Measurements from ENCODE around the gene SPC25. TPM values are rescaled to one million over a fixed set of nuclear protein-coding genes. Genes with fewer than 3 reads are reported as not detected.
"Not testable (repeated sequence)": the region's sequence is repeated elsewhere in the genome, so short reads cannot be mapped to it uniquely, and the experiment has no call there.

Gene SPC25
- total and polyA plus RNA-seq, 7 experiments from 2014 or later = 0.24 to 24.7 (median 0.28) TPM; not detected in 3

- H3K4me1 ChIP-seq (ENCODE audit: control insufficient read depth in 2 of 2, insufficient read depth in 2 of 2, low read length in 2 of 2); H3K27ac Mint-ChIP-seq; H3K4me3 Mint-ChIP-seq; H3K36me3 ChIP-seq (ENCODE audit: control insufficient read depth in 2 of 3, insufficient read depth in 3 of 3, low read length in 3 of 3); H3K4me3 ChIP-seq (ENCODE audit: low read length); ATAC-seq; H3K9me3 ChIP-seq (ENCODE audit: control insufficient read depth in 2 of 3, low read length in 3 of 3); DNase-seq; CTCF ChIA-PET; H3K4me1 Mint-ChIP-seq; H3K27me3 Mint-ChIP-seq; POLR2A ChIA-PET; H3K27ac ChIP-seq (ENCODE audit: low read depth, low read length); intact Hi-C loops (cut with micrococcal nuclease); H3K27me3 ChIP-seq (ENCODE audit: control insufficient read depth in 2 of 2, insufficient read depth in 2 of 2, low read length in 2 of 2): not testable (repeated sequence)
- peaks cover 0 to 54% (median 0%) of the 10 kb centered on the region in 5 donors for H3K36me3 Mint-ChIP-seq
- peaks cover 0 to 10% (median 4%) of the 10 kb centered on the region in 11 donors for H3K9me3 Mint-ChIP-seq
Observed at GRCh38 chr2:168870824-168871223, 19.4 kb downstream of the SPC25 start.

- H3K36me3 Mint-ChIP-seq = peaks cover 0 to 57% (median under 1%) of the 10 kb centered on the region in 5 donors
Observed at GRCh38 chr2:168870369-168870768, 19.9 kb downstream of the SPC25 start.

GRCh38 chr2:168867164-168867563 lies 23.1 kb downstream of the SPC25 start:
- H3K27ac Mint-ChIP-seq; H3K4me3 Mint-ChIP-seq; H3K9me3 ChIP-seq (ENCODE audit: control insufficient read depth in 2 of 3, low read length in 3 of 3); intact Hi-C loops (cut with micrococcal nuclease); H3K4me1 ChIP-seq (ENCODE audit: control insufficient read depth in 2 of 2, insufficient read depth in 2 of 2, low read length in 2 of 2); CTCF ChIA-PET; H3K4me1 Mint-ChIP-seq; POLR2A ChIA-PET; H3K27me3 ChIP-seq (ENCODE audit: control insufficient read depth in 2 of 2, insufficient read depth in 2 of 2, low read length in 2 of 2); H3K27me3 Mint-ChIP-seq; ATAC-seq; H3K27ac ChIP-seq (ENCODE audit: low read depth, low read length); H3K4me3 ChIP-seq (ENCODE audit: low read length); DNase-seq; H3K36me3 ChIP-seq (ENCODE audit: control insufficient read depth in 2 of 3, insufficient read depth in 3 of 3, low read length in 3 of 3): not testable (repeated sequence)
- peaks cover 3 to 60% (median 5%) of the 10 kb centered on the region in 5 donors for H3K36me3 Mint-ChIP-seq
- peaks cover 0 to 23% (median 8%) of the 10 kb centered on the region in 11 donors for H3K9me3 Mint-ChIP-seq

More at GRCh38 chr2:168870369-168870768, 19.9 kb downstream of the SPC25 start:
- H3K4me1 ChIP-seq (ENCODE audit: control insufficient read depth in 2 of 2, insufficient read depth in 2 of 2, low read length in 2 of 2); H3K4me1 Mint-ChIP-seq; DNase-seq; H3K9me3 ChIP-seq (ENCODE audit: control insufficient read depth in 2 of 3, low read length in 3 of 3); CTCF ChIA-PET; H3K27me3 ChIP-seq (ENCODE audit: control insufficient read depth in 2 of 2, insufficient read depth in 2 of 2, low read length in 2 of 2); POLR2A ChIA-PET; ATAC-seq; H3K27me3 Mint-ChIP-seq; intact Hi-C loops (cut with micrococcal nuclease); H3K36me3 ChIP-seq (ENCODE audit: control insufficient read depth in 2 of 3, insufficient read depth in 3 of 3, low read length in 3 of 3); H3K27ac Mint-ChIP-seq; H3K4me3 Mint-ChIP-seq; H3K4me3 ChIP-seq (ENCODE audit: low read length); H3K27ac ChIP-seq (ENCODE audit: low read depth, low read length): not testable (repeated sequence)
- peaks cover 0 to 11% (median 4%) of the 10 kb centered on the region in 11 donors for H3K9me3 Mint-ChIP-seq

GRCh38 chr2:168858146-168858545 lies 32.1 kb downstream of the SPC25 start:
- no peak for DNase-seq
- intact Hi-C loops (cut with micrococcal nuclease) = no loop called here
- Histone ChIP-seq H3K9me3 (ENCODE audit: control insufficient read depth in 2 of 3, low read length in 3 of 3) (no peaks in the 10 kb centered on the region), H3K4me1 (ENCODE audit: control insufficient read depth in 2 of 2, insufficient read depth in 2 of 2, low read length in 2 of 2) (no peaks in the 10 kb centered on the region), H3K36me3 (ENCODE audit: control insufficient read depth in 2 of 3, insufficient read depth in 3 of 3, low read length in 3 of 3) (no peaks in the 10 kb centered on the region), H3K27me3 (ENCODE audit: control insufficient read depth in 2 of 2, insufficient read depth in 2 of 2, low read length in 2 of 2) (no peaks in the 10 kb centered on the region), H3K4me3 (ENCODE audit: low read length) (no peak overlapping the region), H3K27ac (ENCODE audit: low read depth, low read length) (no peak overlapping the region)
- Mint-ChIP-seq H3K4me3 (no peak overlapping the region), H3K27me3 (no peaks in the 10 kb centered on the region), H3K27ac (no peak overlapping the region), H3K9me3 (peaks cover 0 to 6% (median 0%) of the 10 kb centered on the region in 11 donors), H3K36me3 (peaks cover 0 to 45% (median 1%) of the 10 kb centered on the region in 5 donors), H3K4me1 (no peaks in the 10 kb centered on the region)
- ChIA-PET POLR2A (no interaction called here), CTCF (no interaction called here)
- ATAC-seq = no peak

- Mint-ChIP-seq H3K36me3 (peaks cover 0 to 46% (median 0%) of the 10 kb centered on the region in 5 donors), H3K4me3 (no peak overlapping the region), H3K27ac (no peak overlapping the region), H3K9me3 (peaks cover 0 to 6% (median 0%) of the 10 kb centered on the region in 11 donors), H3K27me3 (no peaks in the 10 kb centered on the region), H3K4me1 (no peaks in the 10 kb centered on the region)
- ATAC-seq (no peak), DNase-seq (no peak)
- no peak overlapping the region for H3K4me3 ChIP-seq (ENCODE audit: low read length)
- no peaks in the 10 kb centered on the region for H3K36me3 ChIP-seq (ENCODE audit: control insufficient read depth in 2 of 3, insufficient read depth in 3 of 3, low read length in 3 of 3)
- ChIA-PET POLR2A (no interaction called here), CTCF (no interaction called here)
- no peak overlapping the region for H3K27ac ChIP-seq (ENCODE audit: low read depth, low read length)
- no peaks in the 10 kb centered on the region for H3K4me1 ChIP-seq (ENCODE audit: control insufficient read depth in 2 of 2, insufficient read depth in 2 of 2, low read length in 2 of 2)
- H3K27me3 ChIP-seq (ENCODE audit: control insufficient read depth in 2 of 2, insufficient read depth in 2 of 2, low read length in 2 of 2) = no peaks in the 10 kb centered on the region
- intact Hi-C loops (cut with micrococcal nuclease) = no loop called here
- no peaks in the 10 kb centered on the region for H3K9me3 ChIP-seq (ENCODE audit: control insufficient read depth in 2 of 3, low read length in 3 of 3)
Observed at GRCh38 chr2:168855601-168856000, 34.6 kb downstream of the SPC25 start.

GRCh38 chr2:168854651-168855050 lies 35.6 kb downstream of the SPC25 start:
- H3K36me3 Mint-ChIP-seq = peaks cover 0 to 46% (median 0%) of the 10 kb centered on the region in 5 donors

GRCh38 chr2:168853471-168853870 lies 36.8 kb downstream of the SPC25 start:
- Histone ChIP-seq H3K36me3 (ENCODE audit: control insufficient read depth in 2 of 3, insufficient read depth in 3 of 3, low read length in 3 of 3) (no peaks in the 10 kb centered on the region), H3K27ac (ENCODE audit: low read depth, low read length) (no peak overlapping the region), H3K4me3 (ENCODE audit: low read length) (no peak overlapping the region), H3K4me1 (ENCODE audit: control insufficient read depth in 2 of 2, insufficient read depth in 2 of 2, low read length in 2 of 2) (no peaks in the 10 kb centered on the region), H3K27me3 (ENCODE audit: control insufficient read depth in 2 of 2, insufficient read depth in 2 of 2, low read length in 2 of 2) (no peaks in the 10 kb centered on the region), H3K9me3 (ENCODE audit: control insufficient read depth in 2 of 3, low read length in 3 of 3) (no peaks in the 10 kb centered on the region)
- H3K36me3 Mint-ChIP-seq = peaks cover 0 to 42% (median 0%) of the 10 kb centered on the region in 5 donors
- H3K9me3 Mint-ChIP-seq = peaks cover 0 to 6% (median 0%) of the 10 kb centered on the region in 11 donors
- no peak overlapping the region for H3K4me3 Mint-ChIP-seq
- H3K27me3 Mint-ChIP-seq = no peaks in the 10 kb centered on the region
- ATAC-seq = no peak
- no peak for DNase-seq
- POLR2A ChIA-PET = no interaction called here
- peaks cover 0 to 3% (median 0%) of the 10 kb centered on the region in 7 donors for H3K4me1 Mint-ChIP-seq
- no peak overlapping the region for H3K27ac Mint-ChIP-seq
- intact Hi-C loops (cut with micrococcal nuclease) = no loop called here
- CTCF ChIA-PET = no interaction called here

More at GRCh38 chr2:168854651-168855050, 35.6 kb downstream of the SPC25 start:
- H3K27me3 Mint-ChIP-seq = no peaks in the 10 kb centered on the region
- H3K4me1 Mint-ChIP-seq = peaks cover 0 to 3% (median 0%) of the 10 kb centered on the region in 7 donors
- H3K27ac Mint-ChIP-seq = no peak overlapping the region
- DNase-seq (no peak), ATAC-seq (no peak)
- H3K9me3 ChIP-seq (ENCODE audit: control insufficient read depth in 2 of 3, low read length in 3 of 3) = no peaks in the 10 kb centered on the region
- intact Hi-C loops (cut with micrococcal nuclease) = no loop called here
- no peaks in the 10 kb centered on the region for H3K4me1 ChIP-seq (ENCODE audit: control insufficient read depth in 2 of 2, insufficient read depth in 2 of 2, low read length in 2 of 2)
- ChIA-PET POLR2A (no interaction called here), CTCF (no interaction called here)
- no peak overlapping the region for H3K4me3 Mint-ChIP-seq
- peaks cover 0 to 6% (median 0%) of the 10 kb centered on the region in 11 donors for H3K9me3 Mint-ChIP-seq
- no peak overlapping the region for H3K4me3 ChIP-seq (ENCODE audit: low read length)
- no peaks in the 10 kb centered on the region for H3K27me3 ChIP-seq (ENCODE audit: control insufficient read depth in 2 of 2, insufficient read depth in 2 of 2, low read length in 2 of 2)
- no peak overlapping the region for H3K27ac ChIP-seq (ENCODE audit: low read depth, low read length)
- H3K36me3 ChIP-seq (ENCODE audit: control insufficient read depth in 2 of 3, insufficient read depth in 3 of 3, low read length in 3 of 3) = no peaks in the 10 kb centered on the region
